HEK293T (cell line): ENCODE data around the gene NOD2.

Experiments used
- ARNT ChIP-seq: fragments of 450-650 bp; IDR thresholded peaks from 2 replicates; pipeline ENCODE4 v1.6.1; 2017; ENCODE audit warnings: mild to moderate bottlenecking
- BHLHE40 ChIP-seq: fragments of 450-650 bp; IDR thresholded peaks from 2 replicates; pipeline ENCODE4 v1.6.1; 2016; ENCODE audit warnings: mild to moderate bottlenecking, moderate library complexity, borderline replicate concordance
- CTBP1 ChIP-seq: fragments of 450-650 bp; IDR thresholded peaks from 2 replicates; pipeline ENCODE4 v1.6.1; 2016; ENCODE audit warnings: borderline replicate concordance
- FOXA1 ChIP-seq: fragments of 450-650 bp; IDR thresholded peaks from 2 replicates; pipeline ENCODE4 v1.6.1; 2016; ENCODE audit warnings: mild to moderate bottlenecking
- FOXM1 ChIP-seq: fragments of 450-650 bp; IDR thresholded peaks from 2 replicates; pipeline ENCODE4 v1.6.1; 2017; ENCODE audit warnings: mild to moderate bottlenecking, borderline replicate concordance
- HDGF ChIP-seq: fragments of 450-650 bp; IDR thresholded peaks from 2 replicates; pipeline ENCODE4 v1.6.1; 2017; ENCODE audit warnings: antibody characterized with exemption, borderline replicate concordance
- NFRKB ChIP-seq: fragments of 450-650 bp; IDR thresholded peaks from 2 replicates; pipeline ENCODE4 v1.6.1; 2016; ENCODE audit warnings: mild to moderate bottlenecking, moderate library complexity
- SP1 ChIP-seq: fragments of 450-650 bp; IDR thresholded peaks from 2 replicates; pipeline ENCODE4 v1.6.1; 2017
- SUZ12 ChIP-seq: fragments of 450-650 bp; IDR thresholded peaks from 2 replicates; pipeline ENCODE4 v1.6.1; 2016; ENCODE audit warnings: mild to moderate bottlenecking
- TARDBP ChIP-seq: fragments of 450-650 bp; IDR thresholded peaks from 2 replicates; pipeline ENCODE4 v1.6.1; 2016
- TF ChIP-seq, protein P1 (sequence below): fragments of 450-650 bp; IDR thresholded peaks from 2 replicates; pipeline ENCODE4 v1.6.1; 2016

DNA sequence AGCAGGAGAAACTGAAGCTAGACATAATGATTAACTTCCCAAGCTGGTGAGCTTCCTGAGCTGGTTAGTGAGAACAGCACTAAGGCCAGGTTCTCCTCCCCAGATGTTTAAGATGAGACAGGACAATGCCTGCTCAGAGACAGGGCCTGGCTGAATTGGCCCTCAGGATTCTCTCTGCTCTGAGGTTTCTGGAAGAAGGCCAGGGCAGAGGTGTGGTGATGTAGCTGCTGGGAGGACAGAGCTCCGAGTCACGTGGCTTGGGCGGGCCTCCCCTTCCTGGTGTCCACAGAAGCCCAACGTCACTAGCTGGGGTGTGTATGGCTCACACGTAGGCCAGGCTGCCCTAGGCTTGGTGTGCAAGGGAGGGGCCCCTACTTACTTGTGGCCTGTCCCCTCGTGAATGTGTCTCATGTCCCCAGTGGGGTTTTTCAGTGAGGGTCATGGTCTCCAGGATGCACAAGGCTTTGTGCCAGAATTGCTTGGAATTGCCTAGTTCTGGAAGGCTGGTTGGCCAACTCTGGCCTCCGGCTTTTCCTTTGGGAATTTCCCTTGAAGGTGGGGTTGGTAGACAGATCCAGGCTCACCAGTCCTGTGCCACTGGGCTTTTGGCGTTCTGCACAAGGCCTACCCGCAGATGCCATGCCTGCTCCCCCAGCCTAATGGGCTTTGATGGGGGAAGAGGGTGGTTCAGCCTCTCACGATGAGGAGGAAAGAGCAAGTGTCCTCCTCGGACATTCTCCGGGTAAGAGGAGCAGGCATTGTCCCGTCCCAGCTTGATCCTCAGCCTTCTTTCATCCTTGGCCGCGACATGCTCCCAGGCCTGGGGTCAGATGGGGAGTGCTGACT is 3.4 kb downstream of the NOD2 start:
- no peak for TF ChIP-seq SUZ12
- no peak for TF ChIP-seq BHLHE40
- no peak for TF ChIP-seq NFRKB
- TF ChIP-seq SP1, result no peak
- no peak for TF ChIP-seq TARDBP
- TF ChIP-seq FOXA1, result no peak
- TF ChIP-seq, protein P1, sequence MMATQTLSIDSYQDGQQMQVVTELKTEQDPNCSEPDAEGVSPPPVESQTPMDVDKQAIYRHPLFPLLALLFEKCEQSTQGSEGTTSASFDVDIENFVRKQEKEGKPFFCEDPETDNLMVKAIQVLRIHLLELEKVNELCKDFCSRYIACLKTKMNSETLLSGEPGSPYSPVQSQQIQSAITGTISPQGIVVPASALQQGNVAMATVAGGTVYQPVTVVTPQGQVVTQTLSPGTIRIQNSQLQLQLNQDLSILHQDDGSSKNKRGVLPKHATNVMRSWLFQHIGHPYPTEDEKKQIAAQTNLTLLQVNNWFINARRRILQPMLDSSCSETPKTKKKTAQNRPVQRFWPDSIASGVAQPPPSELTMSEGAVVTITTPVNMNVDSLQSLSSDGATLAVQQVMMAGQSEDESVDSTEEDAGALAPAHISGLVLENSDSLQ, result no peak
- TF ChIP-seq HDGF, result no peak
- no peak for TF ChIP-seq CTBP1
- TF ChIP-seq FOXM1, result no peak
- no peak for TF ChIP-seq ARNT
